ENCODE measurements around the gene PLAU. TPM values are rescaled to one million over a fixed set of nuclear protein-coding genes. Genes with fewer than 3 reads are reported as not detected.
"Not testable (repeated sequence)": the region's sequence is repeated elsewhere in the genome, so short reads cannot be mapped to it uniquely, and the experiment has no call there.

The PLAU gene
- total RNA-seq, 1 experiment from 2014 or later, result 614 TPM

DNA sequence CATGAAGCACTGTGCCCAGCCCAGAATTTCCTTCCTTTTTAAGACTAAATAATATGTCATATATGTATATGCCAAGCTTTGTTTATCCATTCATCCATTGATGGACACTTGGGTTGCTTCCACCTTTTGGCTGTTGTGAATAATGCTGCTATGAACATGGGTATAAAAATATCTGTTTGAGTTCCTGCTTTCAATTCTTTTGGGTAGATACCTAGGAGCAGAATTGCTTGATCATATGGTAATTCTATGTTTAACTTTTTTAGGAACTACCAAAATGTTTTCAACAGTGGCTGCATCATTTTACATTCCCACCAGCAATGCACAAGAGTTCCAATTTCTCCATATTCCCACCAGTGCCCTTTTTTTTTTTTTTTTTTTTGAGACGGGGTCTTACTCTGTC, 13.2 kb upstream of the PLAU start:
- DNase-seq (ENCODE audit: low read depth), result no peak

DNA sequence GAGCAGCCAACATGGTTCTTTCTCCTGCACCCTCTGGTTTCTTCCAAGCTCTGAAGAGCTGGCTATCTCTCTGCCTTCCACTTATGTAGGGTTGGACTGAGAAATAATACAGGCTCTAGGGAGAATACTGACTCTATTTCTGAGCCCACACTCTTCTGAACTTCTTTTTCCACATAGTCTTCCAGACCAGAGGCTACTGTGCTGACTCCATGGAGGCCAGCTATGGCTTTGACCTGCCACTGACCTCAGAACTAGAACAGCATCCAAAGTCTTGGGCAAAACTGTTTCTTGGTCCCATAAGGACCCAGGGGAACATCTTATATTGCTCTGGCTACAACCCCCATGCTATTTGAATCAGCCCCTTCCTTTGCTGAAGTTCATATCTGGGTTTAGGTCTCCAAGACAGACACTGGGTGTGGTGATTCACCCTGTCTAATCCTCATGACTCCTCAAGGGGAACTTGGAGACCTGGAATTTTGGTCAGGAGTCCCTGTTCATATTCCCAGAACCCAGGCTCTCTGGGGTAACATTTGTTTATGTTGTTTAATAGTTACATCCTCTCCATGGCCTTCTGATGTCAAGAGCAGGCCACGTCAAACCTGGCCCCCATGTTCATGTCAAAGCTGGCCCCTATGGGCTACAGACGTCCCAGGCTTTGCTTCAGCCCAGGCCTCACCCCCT, 12.1 kb upstream of the PLAU start:
- DNase-seq (ENCODE audit: low read depth), result peak; percentile 81

DNA sequence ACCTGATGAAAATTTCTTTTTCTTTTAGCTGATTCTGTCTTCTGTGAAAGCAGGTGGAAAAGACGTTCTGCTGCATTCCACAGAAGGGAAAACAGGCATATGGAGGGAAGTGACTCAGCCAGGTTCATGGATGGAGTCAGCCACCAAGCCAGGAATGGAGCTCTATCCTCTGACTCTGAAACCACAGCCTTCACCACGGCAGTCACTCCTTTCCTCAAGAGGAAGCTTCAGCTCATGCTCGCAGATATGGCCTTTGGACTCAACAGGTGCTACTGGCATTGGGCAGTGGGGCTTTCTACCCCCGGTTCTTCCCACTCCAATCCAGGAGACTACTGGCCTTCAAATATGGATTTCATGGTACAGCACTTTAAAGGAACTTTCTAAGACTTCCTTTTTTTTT, 11.5 kb upstream of the PLAU start:
- DNase-seq (ENCODE audit: low read depth), result peak; percentile 98

DNA sequence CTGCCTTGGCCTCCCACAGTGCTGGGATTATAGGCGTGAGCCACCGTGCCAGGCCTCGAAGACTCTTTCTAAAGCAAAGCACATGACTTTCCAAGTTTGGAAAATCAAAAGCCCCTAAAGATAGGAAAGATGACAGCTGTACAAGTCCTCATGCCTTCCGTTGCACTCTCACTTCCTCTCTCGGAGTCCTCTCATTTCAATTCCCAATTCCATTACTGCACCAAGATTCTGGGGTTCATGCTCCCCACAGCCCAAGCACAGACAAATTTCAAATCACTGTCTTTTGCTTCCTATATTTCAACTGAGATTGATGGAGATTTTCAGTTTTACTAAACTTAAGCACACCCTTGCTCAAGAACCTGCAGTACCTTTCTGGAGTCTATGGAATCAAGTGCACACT, 10.9 kb upstream of the PLAU start:
- DNase-seq (ENCODE audit: low read depth), result no peak

DNA sequence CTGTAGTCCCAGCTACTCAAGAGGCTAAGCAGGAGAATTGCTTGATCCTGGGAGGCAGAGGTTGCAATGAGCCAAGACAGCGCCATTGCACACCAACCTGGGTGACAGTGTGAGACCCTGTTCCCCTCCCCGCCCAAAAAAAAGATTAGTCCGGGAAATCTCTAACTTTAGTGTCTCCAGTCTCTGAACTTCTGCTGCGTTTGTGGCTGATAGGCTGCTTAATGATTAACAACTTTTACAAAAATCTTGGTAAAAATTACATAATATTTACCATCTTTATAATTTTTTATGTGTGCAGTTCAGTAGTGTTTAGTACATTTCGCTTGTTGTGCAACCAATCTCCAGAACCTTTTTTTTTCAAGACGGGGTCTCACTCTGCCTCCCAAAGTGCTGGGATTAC, 9.7 kb upstream of the PLAU start:
- no peak for DNase-seq (ENCODE audit: low read depth)

DNA sequence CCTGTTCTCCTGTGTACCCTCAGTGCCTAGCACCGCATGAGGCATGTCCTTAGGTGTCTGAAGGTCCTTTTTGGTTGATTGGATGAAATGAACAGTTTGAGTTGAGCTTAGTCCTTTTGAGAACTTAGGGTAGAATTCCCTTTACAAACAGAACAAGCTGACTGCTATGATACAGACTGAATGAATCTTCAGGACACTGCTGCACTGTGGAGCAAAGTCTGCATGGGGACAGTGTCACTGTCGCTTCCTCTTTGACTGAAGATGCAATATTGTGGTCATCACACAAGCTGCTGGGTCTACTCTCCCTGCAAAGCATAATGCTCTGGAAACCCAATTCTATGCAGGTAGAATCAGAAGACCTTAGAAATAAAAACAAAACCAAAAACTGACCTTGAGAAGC, 8.6 kb upstream of the PLAU start:
- no peak for DNase-seq (ENCODE audit: low read depth)

DNA sequence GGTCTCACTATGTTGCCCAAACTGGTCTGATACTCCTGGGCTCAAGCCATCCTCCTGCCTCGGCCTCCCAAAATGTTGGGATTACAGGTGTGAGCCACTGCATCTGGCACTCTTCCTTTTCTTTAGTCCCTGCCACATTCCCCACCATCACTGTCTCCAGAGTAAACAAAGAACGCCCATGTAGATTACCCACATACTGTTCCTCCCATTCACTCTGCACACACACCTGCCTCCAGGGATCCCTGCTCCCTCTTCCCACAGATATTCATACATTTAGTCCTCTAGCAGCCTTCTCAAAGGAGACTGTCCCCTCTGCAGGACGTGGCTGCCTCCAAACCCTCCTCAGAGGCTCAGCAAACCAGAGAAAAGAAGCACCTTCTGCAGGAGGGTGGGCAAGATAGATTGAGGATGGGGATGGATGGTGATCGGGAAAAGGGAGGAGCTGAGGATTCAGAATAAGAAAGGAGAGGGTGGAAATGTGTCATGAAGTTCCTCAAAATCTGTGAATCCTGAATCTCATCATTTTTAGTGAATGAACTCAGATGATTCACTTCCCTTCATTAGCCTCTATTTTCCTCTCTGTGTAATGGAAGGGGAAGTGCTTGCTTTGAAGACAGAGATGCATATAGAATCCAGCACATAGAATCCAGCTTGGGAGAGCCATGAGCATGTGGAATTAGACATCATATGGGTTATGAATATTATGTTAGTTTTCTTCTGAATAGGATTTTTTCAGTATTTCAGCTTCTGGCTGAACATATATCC, 5.5 kb upstream of the PLAU start:
- DNase-seq (ENCODE audit: low read depth), result no peak

DNA sequence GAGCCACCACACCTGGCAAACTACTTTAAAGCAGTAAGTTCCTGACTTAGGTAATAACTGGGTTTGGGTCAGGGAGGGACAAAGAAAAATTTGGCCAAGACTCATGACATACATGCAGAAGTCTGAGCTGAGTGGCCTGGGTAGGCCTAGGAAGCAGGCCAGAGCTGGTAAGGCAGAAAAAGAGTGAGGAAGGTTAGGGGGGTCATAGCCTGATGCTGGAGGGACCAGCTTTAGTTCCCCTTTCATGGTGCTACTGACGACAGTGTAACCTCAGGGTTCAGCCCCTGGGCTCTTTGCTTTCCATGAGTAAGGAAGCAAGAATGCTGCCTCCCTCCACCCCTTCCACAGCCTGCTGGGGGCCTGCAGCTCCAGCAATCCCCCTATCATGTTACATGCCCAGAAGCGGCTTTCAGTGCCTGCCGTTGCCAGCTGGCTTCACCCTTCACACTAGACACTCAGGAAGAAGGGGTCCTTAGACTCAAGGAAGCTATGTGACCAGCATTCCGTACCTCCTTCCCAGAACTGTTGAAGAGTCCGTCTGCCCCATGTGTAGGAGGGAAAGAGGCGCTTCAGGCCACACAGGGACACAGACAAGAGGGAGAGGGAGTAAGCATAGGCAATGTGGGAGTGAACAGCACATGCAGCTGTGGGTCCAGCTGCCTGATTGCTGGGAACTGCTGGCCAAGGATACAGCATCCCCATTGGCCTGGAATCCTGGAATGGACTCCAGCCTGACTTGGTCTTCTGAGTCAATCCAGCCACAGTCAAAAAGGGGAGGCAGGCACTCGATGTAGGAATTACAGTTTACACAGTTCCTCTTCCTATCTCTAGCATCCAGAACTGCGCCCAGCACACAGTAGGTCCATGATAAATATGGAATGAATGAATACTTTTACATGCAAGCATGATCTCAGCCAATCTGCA, 4.1 kb upstream of the PLAU start:
- DNase-seq (ENCODE audit: low read depth), result peak; percentile 99

DNA sequence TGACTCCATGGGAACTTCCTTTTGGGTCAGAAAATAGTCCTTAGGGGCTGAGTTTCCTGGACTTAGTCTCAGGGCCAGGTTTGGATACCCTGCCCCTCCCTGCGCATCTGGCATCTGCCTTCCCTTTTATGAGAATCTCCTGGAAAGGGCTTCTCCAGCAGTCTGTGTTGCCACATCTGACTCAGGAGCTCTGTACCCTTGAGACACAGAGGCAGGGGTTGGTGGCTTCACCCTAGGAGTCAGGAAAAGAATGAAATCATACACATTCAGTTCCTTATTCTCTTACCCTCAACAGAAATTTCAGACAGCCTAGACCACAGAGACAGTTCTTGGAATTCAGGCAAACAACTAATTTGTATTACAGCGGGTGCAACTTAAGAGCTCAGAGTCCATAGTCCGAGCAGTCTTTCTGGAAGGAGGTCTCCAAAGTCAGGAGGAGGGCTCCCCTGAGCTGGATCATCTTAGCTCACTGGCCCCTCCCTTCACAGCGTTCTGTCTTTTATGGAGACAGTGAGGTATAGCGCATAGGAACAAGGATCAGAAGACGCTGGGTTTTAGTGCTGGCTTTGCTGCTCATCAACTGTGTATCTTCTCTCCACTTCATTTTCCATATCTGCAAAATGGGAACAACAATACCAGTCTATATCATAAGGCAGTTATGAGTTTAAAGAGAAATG, 3.0 kb upstream of the PLAU start:
- peak; percentile 96 for DNase-seq (ENCODE audit: low read depth)

DNA sequence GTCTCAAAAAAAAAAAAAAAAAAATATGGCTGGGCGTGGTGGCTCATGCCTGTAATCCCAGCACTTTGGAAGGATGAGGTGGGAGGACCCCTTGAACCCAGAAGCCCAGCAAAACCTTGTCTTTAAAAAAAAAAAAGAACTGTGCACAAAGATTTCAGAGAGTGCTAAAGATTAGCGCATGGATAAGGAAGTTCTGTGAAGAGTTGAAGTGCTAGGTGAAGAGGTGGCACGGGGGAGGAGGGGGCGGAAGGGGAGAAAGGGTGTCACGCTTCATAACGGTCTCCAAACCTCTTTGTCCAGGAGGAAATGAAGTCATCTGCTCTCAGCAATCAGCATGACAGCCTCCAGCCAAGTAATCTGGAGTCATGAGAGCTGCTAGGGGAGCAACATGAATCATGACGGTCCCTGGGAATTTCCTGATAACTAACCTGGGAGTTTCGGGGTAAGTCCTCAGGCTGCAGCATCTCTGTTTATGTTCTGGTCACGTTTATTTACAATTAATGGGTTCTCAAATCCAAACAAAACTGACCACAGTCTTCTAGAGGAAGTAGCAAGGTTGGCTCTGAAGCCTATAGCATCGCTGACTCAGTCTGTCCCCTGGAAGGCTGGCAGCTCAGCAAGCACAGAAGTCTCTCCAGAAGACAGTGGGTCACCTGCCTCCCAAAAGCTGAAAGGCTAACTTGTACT, 1.9 kb upstream of the PLAU start:
- DNase-seq (ENCODE audit: low read depth), result peak; percentile 99

DNA sequence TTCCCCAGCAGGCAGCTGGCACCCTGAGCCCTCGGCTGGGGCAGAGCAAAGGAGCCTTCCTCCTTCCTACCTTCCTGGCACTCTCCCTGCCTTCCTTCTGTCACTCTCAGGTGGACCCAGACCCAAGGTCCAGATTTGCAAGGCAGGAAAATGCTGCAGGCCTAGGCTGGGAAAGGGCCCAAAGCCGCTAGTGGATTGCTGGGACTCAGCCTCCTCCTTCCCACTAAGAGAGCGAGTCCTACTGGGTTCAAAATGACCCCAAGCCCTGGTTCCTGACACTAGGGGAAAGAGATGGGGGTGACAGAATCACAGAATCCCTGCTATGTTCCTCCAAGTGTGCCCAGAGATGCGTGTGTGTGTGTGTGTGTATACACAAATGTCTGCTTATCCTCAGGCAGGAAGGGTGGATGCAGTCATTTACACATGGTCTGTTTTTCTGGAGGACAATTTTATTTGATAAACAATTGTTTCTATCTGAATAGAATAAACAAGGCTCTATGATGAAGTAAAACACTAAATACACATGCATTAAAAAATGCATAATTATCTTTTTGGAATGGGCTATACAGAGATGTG, 1.3 kb upstream of the PLAU start:
- no peak for DNase-seq (ENCODE audit: low read depth)

DNA sequence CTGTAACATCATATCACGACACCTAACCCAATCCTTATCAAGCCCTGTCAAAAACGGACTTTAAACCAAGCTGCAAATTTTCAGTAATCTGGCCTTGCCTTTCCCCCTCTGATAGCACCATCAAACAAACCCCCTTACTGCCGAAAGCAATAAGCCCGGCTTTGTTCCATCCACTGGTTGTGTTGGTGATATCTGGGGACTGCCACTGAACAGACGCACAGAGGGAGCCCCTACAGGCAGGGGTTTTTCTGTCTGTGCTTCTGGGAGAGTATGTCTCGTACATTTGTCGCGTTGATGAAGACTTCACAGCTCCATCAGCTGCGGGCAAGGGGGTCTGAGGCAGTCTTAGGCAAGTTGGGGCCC, 550 bp upstream of the PLAU start:
- DNase-seq (ENCODE audit: low read depth), result peak; percentile 60

DNA sequence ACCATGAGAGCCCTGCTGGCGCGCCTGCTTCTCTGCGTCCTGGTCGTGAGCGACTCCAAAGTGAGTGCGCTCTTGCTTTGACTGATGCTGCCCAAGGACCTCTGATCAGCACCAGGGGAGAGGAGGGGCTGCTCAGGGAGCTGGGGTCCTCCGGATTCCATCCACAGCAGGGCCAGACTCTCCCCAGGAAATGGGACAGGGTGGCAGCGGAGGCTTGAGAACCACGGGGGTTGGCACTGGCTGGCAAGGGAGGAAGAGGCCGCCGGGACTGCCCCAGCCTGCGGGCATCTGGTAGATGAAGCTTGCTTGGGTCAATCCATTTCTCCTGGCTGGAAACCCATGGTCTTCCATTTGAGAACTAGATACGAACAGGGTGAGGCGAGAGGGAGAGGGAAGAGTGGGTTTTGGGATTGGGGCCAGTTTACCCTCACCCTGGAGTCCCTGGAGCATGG, 647 bp downstream of the PLAU start:
- DNase-seq (ENCODE audit: low read depth), result peak; percentile 59

DNA sequence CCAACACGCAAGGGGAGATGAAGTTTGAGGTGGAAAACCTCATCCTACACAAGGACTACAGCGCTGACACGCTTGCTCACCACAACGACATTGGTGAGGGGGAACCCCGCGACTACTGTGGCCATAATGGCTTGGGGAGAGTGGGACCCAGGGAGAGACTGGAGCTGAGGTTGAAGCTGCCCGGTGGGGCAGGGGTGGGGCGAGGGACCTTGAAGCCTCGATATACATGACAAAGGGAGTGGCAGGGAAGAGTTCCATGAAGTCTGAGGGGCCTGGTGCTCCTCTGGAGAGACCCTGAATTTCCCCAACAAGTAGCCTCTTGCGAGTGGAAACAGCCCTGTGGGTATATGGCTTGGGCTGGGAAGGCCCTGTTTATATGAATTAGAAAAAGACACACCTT, 3.1 kb downstream of the PLAU start:
- DNase-seq (ENCODE audit: low read depth), result no peak

DNA sequence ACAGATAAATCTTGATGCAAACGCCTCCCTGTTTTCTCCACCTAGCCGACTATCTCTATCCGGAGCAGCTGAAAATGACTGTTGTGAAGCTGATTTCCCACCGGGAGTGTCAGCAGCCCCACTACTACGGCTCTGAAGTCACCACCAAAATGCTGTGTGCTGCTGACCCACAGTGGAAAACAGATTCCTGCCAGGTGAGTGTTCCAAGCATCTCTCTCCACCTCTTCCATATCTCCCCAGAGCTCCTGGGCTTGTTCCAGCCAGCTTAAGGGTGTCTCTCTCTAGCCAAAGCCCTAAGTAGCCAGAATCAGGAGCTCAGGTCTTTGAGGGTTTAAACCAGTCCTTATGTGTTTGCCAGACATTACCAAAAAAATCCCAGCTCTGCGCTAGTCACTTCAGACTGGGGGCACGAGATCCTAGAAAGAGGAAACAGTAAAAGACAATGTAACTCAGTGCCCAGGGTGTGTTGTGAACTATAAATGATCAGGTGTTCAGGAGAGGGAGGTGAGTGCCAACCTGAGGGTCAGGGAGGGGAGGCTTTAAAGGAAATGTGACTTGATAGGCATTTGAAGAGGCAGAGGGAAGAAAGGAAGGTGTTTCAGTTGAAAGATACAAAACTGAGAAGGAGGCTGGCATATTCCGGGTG, 4.4 kb downstream of the PLAU start:
- no peak for DNase-seq (ENCODE audit: low read depth)

DNA sequence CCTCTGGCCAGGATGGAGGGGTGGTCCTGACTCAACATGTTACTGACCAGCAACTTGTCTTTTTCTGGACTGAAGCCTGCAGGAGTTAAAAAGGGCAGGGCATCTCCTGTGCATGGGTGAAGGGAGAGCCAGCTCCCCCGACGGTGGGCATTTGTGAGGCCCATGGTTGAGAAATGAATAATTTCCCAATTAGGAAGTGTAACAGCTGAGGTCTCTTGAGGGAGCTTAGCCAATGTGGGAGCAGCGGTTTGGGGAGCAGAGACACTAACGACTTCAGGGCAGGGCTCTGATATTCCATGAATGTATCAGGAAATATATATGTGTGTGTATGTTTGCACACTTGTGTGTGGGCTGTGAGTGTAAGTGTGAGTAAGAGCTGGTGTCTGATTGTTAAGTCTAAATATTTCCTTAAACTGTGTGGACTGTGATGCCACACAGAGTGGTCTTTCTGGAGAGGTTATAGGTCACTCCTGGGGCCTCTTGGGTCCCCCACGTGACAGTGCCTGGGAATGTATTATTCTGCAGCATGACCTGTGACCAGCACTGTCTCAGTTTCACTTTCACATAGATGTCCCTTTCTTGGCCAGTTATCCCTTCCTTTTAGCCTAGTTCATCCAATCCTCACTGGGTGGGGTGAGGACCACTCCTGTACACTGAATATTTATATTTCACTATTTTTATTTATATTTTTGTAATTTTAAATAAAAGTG, 6.0 kb downstream of the PLAU start:
- peak; percentile 43 for DNase-seq (ENCODE audit: low read depth)

DNA sequence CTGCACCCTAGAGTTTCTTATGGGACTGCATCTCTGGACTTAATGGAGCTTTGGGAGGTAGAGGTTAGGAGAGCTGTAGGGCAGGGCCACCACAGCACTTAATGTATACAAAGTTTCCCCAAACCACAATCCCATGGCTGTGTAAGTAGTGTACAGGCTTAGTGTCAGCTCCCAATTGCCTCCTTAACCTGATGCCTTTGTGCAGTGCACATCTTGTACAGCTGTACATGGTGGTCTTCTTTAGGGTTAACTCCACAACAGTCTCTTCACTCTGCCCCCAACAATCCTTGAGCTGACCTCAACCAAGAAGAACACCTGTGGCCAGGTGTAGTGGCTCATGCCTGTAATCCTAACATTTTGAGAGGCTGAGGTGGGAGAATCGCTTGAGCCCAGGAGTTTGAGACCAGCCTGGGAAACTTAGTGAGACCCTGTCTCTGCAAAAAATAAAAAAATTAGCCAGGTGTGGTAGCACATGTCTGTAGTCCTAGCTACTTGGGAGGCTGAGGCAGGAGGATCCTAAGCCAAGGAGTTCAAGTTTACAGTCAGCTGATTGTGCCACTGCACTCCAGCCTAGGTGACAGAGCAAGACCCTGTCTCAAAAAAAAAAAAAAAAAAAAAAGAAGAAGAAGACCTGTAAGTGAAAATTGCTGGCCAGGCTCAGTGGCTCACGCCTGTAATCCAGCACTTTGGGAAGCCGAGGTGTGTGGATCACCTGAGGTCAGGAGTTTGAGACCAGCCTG, 6.8 kb downstream of the PLAU start:
- peak; percentile 50 for DNase-seq (ENCODE audit: low read depth)

DNA sequence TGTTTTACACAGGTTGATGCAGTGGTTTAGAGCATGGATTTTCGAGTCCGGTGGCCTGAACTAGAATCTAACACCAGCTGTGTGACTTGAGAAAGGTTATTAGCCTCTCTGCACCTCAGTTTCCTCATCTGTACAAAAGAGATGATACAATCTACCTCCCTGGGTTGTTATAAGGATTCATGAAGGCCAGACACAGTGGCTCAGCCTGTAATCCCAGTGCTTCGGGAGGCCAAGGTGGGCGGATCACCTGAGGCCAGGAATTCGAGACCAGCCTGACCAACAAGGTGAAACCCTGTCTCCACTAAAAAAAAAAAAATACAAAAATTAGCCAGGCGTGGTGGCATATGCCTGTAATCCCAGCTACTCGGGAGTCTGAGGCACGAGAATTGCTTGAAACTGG, 8.5 kb downstream of the PLAU start:
- DNase-seq (ENCODE audit: low read depth), result not testable (repeated sequence)

DNA sequence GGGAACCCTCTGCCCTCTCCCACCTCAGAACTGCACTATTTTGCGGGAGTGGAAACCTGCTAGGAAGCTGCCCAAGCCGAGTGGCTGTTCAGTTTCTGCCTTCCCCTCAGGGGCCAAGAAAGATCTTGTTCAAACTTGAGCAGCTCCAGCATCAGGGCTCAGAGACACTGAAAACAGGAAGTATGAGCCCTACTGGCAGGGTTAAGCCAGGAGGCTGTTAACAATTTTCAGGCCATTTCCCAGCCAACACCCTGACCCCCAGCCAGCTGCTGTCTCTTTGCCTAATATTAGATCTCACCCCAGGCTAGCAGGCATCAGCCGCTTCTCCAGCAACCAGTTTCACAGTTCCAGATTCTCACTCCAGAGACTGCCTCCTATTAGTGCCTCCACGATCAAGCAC, 9.2 kb downstream of the PLAU start:
- peak; percentile 81 for DNase-seq (ENCODE audit: low read depth)
